ENCODE measurements around the gene MFSD11.
"Not testable (repeated sequence)": the region's sequence is repeated elsewhere in the genome, so short reads cannot be mapped to it uniquely, and the experiment has no call there.

The MFSD11 gene

DNA sequence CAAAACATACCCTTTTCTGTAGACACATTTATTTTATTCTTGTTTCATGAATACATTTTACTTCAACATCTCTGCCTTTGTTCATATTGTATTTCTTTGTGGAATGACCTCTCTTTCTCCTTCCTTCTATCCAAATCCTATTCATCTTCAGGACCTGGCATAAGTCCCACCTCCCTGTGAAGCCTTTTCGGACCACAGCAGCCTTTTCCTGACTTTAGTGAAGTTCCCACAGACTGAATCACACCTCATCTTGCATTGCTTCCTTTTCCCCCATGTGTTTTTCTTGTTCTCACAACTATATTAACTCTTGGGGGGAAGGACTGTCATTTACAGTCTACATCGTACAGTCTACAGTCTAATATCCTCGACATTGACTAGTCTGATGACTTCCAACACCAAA lies 58.2 kb downstream of the MFSD11 start:
- no peak for DNase-seq (ENCODE audit: low read depth in 1 of 2, low spot score in 1 of 2)

DNA sequence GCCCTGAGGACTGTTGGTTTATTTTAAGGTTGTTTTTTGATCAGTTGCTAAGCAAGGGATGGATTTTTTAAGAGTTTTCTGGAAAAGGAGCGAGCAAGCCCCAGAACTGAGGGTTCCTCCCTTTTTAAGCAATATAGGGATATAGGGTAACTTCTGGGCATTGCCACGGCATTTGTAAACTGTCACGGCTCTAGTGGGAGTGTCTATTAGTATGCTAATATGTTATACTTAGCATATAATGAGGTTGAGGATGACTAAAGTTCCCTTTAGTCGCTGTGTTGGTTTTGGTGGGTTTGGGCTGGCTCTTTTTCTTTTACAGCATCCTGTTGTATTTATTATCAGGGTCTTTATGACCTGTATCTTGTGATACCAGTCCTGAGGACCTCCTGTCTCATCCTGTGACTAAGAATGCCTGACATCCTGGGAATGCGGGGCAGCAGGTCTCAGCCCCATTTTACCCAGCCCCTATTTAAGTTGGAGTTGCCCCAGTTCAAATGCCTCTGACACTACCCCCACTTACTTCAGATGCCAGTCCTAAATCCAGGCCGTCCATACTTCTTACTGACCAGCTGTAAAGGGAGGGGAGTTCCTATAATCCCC lies 59.4 kb downstream of the MFSD11 start:
- no peak for DNase-seq (ENCODE audit: low read depth in 1 of 2, low spot score in 1 of 2)

- no peak for DNase-seq (ENCODE audit: low read depth in 1 of 2, low spot score in 1 of 2)
Observed at GRCh38 chr17:76801706-76802105, 63.8 kb downstream of the MFSD11 start.

GRCh38 chr17:76805319-76805718 lies 67.4 kb downstream of the MFSD11 start:
- no peak for DNase-seq (ENCODE audit: low read depth in 1 of 2, low spot score in 1 of 2)

GRCh38 chr17:76806151-76806550 lies 68.2 kb downstream of the MFSD11 start:
- not testable (repeated sequence) for DNase-seq (ENCODE audit: low read depth in 1 of 2, low spot score in 1 of 2)

DNA sequence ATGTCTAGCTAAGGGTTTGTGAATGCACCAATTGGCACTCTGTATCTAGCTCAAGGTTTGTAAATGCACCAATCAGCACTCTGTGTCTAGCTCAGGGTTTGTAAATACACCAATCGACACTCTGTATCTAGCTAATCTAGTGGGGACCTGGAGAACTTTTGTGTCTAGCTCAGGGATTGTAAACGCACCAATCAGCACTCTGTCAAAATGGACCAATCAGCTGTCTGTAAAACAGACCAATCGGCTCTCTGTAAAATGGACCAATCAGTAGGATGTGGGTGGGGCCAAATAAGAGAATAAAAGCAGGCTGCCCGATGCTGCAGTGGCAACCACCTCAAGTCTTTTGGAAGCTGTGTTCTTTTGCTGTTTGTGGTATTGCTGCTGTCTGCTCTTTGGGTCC lies 68.8 kb downstream of the MFSD11 start:
- not testable (repeated sequence) for DNase-seq (ENCODE audit: low read depth in 1 of 2, low spot score in 1 of 2)

- DNase-seq (ENCODE audit: low read depth in 1 of 2, low spot score in 1 of 2), result no peak
Observed at GRCh38 chr17:76808326-76808725, 70.4 kb downstream of the MFSD11 start.

- DNase-seq (ENCODE audit: low read depth in 1 of 2, low spot score in 1 of 2), result no peak
Observed at GRCh38 chr17:76810956-76811355, 73.0 kb downstream of the MFSD11 start.

- DNase-seq (ENCODE audit: low read depth in 1 of 2, low spot score in 1 of 2), result no peak
Observed at GRCh38 chr17:76811834-76812233, 73.9 kb downstream of the MFSD11 start.

GRCh38 chr17:76812263-76812662 lies 74.3 kb downstream of the MFSD11 start:
- no peak for DNase-seq (ENCODE audit: low read depth in 1 of 2, low spot score in 1 of 2)

DNA sequence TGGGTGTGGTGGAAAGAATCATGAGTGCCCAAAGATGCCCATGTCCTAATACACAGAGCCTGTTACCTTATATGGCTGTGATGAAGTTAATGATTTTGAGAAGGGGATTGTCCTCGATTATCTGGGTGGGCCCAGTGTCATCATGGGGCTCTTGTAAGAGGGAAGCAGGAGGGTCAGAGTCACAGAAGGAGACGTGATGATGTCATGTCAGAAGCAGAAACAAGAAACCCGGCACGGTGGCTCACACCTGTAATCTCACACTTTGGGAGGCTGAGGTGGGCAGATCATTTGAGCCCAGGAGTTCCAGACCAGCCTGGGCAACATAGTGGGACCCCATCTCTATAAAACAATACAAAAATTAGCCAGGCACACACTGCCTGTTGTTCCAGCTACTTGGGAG lies 75.0 kb downstream of the MFSD11 start:
- DNase-seq (ENCODE audit: low read depth in 1 of 2, low spot score in 1 of 2), result no peak

GRCh38 chr17:76815907-76816589 lies 78.1 kb downstream of the MFSD11 start:
- DNase-seq (ENCODE audit: low read depth in 1 of 2, low spot score in 1 of 2), result not testable (repeated sequence)

GRCh38 chr17:76816590-76817135 lies 78.7 kb downstream of the MFSD11 start:
- DNase-seq (ENCODE audit: low read depth in 1 of 2, low spot score in 1 of 2), result peak; percentile 11 to 24

- no peak for DNase-seq (ENCODE audit: low read depth in 1 of 2, low spot score in 1 of 2)
Observed at GRCh38 chr17:76820039-76820438, 82.1 kb downstream of the MFSD11 start.

DNA sequence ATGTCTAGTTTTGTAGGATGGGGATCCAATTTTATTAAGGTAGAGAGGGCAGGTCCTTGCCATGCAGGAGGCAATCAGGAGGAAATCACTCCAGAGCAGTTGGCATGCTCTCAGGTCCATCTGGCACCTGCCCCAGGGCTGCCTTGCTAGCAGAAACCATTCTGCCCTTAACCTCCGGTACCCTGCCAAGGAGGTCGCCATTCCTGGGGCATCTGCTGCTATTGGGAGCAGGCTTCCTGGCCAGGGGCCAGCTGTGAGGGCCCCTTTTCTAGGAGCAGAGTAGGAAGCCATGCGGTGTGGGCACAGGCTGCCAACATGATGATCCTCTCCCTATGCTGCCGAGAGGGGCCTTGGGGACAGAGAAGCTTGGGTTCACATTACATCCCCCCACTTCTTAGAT lies 82.6 kb downstream of the MFSD11 start:
- DNase-seq (ENCODE audit: low read depth in 1 of 2, low spot score in 1 of 2), result no peak

DNA sequence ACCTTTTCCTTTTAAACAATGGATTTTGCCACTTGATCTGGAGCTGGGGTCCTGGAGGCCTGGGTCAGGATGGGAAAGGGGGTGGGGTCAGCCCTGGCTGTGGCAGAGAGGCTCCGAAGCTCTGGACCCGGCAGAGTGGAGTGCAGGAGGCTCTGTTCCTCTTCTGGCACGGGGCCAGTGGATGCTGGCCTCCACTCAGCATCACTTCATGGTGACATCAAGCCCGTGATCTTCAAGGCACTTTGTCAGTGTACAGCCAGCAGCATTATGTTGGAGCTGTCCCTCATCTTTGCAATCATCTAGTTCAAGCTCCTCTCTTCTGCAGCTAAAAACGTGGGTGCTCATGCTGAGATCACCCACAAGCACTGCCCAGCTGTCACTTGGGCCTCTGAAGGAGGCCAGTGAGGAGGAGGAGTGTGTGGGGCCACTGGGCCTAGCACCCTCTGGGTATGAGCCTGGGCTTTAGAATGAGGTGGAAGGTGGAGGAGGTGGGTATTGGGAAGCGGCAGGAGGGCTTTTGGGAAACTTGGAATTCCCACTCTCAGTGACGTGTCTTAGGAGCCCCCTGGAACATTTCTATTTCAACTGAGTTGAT lies 84.4 kb downstream of the MFSD11 start:
- DNase-seq (ENCODE audit: low read depth in 1 of 2, low spot score in 1 of 2), result no peak

DNA sequence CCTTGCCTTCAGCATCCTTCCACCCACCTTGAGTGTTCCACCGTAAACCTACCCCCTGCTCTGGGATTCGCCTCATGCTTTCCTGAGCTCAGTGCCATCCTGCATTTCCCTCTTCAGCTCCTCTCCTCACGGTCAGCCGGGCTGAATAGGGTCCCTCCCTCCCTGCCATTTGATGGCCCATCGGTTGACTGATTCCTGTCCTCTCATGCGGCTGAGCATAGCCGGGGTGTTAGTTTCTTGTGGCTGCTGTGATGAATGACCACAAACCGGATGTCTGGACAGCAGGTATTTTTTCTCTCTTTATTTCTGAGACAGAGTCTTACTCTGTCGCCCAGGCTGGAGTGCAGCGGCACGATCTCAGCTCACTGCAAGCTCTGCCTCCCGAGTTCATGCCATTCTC lies 86.2 kb downstream of the MFSD11 start:
- no peak for DNase-seq (ENCODE audit: low read depth in 1 of 2, low spot score in 1 of 2)

DNA sequence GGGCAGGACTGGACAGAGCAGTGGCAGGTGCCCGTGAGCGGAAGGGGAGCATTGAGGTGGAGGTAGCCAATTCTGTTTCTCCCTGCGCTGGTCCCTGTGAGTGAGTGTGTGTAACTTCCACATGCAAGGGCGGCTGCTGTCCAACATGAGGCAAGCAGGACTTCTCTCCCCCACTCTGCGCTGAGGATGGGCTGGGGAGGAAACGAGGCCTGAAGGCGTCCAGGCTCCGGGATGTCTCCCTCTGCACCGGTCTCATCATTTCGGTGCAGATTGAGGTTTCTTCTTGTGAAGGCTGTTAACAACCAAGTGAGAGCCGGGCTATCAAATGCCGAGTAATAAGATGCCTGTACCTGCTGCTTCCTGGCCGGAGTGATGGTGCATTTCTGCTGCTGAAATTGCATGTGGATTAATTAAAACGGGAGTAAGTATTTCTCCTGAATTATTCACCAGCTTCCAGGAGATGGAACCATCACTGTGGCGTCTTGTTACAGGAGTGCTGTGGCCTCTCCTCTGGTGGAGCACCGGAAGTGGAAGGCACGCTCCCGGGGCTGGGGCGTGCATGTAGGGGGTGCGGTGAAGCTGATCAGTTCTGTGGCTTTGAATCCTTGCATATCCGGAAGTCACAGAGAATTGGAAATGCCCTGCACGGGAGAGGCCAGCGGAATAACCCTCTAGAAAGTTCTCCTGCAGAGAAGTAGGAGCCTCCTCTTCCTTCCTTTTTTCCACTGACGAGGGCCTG lies 88.6 kb downstream of the MFSD11 start:
- no peak for DNase-seq (ENCODE audit: low read depth in 1 of 2, low spot score in 1 of 2)

GRCh38 chr17:76827736-76828135 lies 89.8 kb downstream of the MFSD11 start:
- DNase-seq (ENCODE audit: low read depth in 1 of 2, low spot score in 1 of 2), result no peak
